ENCODE measurements around the gene UBP1.
"Not testable (repeated sequence)": the region's sequence is repeated elsewhere in the genome, so short reads cannot be mapped to it uniquely, and the experiment has no call there.

Gene UBP1

DNA sequence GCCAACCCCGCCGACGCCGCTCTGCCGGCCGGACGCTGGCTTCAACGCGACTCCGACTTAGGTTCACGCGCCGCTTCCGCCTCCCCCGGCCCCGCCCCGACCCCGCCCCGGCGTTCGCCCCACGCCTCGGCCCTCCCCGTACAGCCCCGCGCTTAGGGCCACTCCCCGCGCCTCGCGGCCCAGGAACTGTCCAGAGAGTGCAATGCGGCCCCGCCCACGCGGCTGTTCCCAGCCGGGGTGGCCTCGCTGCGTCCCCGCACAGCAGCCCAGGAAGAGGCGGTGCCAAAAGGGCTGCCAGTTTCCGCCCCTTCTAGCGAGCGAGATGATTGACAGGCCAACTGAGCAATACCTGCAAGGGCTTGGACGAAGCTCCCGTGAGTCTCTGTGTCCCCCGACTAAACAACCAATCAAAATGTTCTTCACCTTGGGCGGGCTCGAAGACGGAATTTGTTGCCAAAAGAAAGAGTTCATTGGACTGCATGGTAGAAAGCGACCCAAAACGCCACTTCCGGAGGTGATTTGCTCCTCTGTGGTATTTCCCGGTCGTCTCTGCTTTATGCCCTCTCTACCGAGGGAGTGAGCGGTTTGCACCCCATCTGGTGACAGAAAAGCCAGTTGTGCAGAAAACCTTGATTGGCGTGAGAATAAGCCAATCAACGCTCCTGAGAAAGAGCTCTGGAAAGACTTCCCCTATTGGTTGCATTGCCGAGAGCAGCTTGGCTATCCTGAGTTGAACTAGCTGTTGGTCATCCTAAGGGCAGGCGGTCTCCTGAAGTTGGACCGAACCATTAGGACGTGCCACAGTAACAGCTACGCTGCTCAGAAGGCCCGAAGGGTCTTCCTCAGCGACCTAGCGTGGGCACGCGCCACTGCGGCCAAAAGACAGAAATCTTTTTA lies at the start of gene UBP1:
Gene UBP1, minus strand, starts transcription at position 78 of the 897 bp plus-strand sequence. CDS start 557 bp downstream, outside the sequence.
- DNase-seq: peak; percentile 100

DNA sequence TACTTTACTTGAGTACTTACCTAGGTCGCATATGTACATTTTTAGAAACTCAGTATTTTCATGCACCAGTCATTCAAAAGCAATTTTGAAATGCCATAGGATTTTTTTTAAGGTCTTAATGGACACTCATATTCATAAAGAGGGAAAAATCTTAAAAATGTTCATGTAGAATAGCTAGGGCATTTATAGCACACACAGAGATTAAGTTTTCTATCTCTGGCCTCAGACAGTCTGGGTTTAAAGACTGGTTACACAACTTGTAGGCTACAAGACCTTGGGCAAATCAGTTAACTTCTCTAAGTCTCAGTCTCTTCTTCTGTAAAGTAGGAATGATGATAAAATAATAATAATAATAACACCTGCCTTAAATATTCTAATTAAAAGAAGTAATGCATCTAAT lies 48.5 kb upstream of the UBP1 start:
- DNase-seq: no peak

DNA sequence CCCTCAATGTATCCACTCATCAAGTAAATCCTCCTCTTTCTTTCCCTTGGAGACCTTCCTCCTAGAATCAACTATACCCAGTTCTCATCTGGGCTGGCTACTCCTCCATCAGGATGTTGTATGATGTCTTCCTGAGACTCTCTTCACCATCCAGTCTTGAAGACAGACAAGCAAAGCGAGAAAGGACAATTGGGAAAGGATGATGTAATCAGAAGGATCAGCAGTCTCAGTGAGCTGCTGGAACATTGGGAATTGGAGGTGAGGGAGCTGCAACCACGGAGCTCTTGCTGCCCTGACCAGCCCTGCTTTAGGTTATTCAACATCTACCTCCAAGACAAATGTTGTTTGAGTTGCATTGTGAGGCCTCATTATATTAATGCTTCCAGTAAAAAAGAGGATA lies 48.0 kb upstream of the UBP1 start:
- no peak for DNase-seq

DNA sequence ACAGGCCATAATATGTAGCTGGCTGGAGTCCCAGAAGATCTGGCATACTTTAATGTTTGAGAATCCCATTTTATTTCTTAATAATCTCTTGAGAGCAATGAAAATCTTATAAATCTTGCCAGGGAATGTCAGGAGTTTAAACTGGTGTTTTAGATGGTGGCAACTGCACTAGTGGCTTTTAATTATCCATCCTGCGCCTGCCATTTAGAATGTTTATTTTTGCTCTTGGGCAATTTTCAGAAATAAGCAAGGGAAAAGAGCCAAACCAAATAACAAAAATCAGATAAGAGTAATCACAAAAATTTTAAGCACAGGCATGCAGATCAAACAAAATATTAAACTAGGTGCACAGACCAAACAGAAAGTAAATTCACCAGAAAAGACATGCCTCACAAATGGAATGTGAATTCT lies 41.9 kb upstream of the UBP1 start:
- DNase-seq: peak; percentile 10

DNA sequence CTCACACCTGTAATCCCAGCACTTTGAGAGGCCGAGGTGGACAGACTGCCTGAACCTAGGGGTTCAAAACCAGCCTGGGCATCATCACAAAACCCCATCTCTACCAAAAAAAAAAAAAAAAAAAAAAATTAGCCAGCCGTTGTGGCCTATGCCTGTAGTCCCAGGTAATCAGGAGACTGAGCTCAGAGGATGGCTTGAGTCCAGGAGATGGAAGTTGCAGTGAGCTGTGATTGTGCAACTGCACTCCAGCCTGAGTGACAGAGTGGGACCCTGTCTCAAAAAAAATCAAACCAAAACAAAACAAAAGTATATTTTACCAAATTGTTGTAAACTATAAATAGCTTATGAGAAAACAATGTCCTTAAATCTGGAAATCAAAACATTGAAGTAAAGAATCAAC lies 34.7 kb upstream of the UBP1 start:
- no peak for DNase-seq

DNA sequence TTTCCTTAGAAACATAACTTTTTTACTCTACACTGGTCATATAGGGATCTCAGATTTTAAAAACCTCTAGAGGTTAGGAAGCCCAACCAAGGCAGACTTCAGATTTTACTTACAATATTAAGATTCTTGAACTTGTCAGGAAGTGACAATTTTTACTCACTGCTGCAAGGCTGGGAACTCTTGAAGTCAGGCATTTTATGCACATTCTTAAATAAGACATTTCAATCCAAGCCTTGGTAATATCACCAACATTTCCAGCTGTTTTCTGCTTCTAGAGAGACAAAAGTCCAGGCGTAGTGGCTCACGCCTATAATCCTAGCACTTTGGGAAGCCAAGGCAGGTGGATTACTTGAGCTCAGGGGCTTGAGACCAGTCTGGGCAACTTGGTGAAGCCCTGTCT lies 33.6 kb upstream of the UBP1 start:
- no peak for DNase-seq

DNA sequence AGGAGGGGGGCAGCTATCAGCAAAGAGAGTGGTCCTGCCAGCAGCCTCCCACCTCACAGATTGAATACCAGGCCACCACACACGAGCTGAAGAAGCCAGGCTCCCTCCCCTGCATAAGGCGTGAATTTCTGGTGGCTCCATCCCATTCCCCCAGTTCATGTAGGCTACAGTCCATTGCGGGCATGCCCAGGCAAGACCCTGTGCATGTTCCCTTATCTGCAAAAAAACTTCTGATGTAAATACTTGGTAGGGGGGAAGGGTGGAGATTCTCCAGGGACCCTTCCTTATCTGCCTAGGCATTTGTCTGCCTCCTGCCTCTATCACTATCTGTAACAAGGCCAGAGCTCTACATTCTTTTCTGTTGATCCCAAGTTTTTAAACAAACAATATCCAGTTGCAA lies 27.6 kb upstream of the UBP1 start:
- no peak for DNase-seq

GRCh38 chr3:33461097-33461496 lies 20.9 kb upstream of the UBP1 start:
- DNase-seq: no peak

GRCh38 chr3:33459577-33459976 lies 19.4 kb upstream of the UBP1 start:
- not testable (repeated sequence) for DNase-seq

GRCh38 chr3:33458446-33458845 lies 18.2 kb upstream of the UBP1 start:
- no peak for DNase-seq

DNA sequence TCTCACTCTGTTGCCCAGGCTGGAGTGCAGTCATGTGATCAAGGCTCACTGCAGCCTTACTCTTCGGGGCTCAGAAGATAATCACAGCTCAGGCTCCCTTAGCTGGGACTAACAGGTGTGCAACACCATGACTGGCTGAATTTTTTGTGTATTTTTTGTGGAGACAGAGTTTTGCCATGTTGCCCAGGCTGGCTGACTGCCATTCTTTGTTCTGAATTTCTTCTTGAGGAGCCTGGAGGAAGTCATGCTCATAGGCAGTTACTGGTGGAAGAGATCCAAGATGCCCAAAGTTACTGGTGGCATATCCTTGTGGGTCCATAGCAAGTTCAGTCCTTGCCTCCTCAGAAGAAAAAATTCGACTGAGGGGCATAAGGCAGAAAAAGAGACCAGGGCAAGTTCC lies 16.6 kb upstream of the UBP1 start:
- no peak for DNase-seq

- no peak for DNase-seq
These were observed 13.1 kb upstream of the UBP1 start for GRCh38 chr3:33453331-33453761.

GRCh38 chr3:33451994-33452393 lies 11.8 kb upstream of the UBP1 start:
- not testable (repeated sequence) for DNase-seq

GRCh38 chr3:33447958-33448357 lies 7.8 kb upstream of the UBP1 start:
- no peak for DNase-seq

GRCh38 chr3:33447256-33447625 lies 7.0 kb upstream of the UBP1 start:
- DNase-seq: not testable (repeated sequence)

- no peak for DNase-seq
These were observed 2.0 kb upstream of the UBP1 start for GRCh38 chr3:33442190-33442589.

- DNase-seq: no peak
These were observed 1.2 kb upstream of the UBP1 start for GRCh38 chr3:33441225-33441976.

GRCh38 chr3:33439546-33440327 lies 468 bp downstream of the UBP1 start:
- peak; percentile 49 for DNase-seq

- DNase-seq: peak; percentile 24
These were observed 1.2 kb downstream of the UBP1 start for GRCh38 chr3:33438881-33439545.

GRCh38 chr3:33438284-33438668 lies 1.9 kb downstream of the UBP1 start:
- peak; percentile 52 for DNase-seq

DNA sequence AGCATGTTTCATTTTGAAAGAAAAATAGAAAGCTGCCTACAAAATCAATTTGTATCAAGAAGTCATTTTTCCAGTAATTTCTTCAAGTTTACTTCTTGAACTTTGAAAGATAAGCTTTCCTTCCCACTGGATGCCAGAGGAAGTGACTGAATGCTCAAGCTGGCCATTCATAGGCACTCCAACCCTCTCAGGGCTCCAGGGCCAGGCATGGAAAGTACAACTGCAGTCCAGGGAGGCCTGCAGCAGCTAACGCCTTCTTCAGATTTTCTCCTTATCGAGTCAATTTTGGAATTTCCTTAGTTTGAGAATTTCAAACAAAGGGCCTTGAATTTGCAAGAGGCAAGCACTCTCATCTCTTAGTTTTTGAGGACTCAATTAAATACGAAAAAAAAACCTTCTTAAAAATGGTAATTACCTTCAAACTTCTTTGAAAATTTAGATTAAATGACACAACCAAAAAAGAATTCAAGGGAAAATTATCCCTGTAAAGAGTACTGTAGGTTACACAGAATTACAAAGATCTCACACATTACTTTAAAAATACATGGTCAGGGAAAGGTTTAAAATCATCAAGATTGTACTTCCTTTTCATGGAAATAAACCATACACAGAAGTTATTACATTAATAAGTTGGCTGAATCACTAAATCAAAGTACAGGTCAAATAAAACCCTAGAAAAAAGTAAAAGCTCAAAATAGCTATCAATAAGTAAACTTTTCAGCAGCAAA lies 2.5 kb downstream of the UBP1 start:
- peak; percentile 67 for DNase-seq

GRCh38 chr3:33433843-33434242 lies 6.4 kb downstream of the UBP1 start:
- DNase-seq: peak; percentile 40
